B cell (primary cell): ENCODE results near the gene TYK2.

Experiments
- EZH2 ChIP-seq: IDR thresholded peaks from 2 replicates; pipeline ENCODE4 v1.6.1; 2012; ENCODE audit warnings: borderline replicate concordance, low read depth, mild to moderate bottlenecking, moderate library complexity, low read length; ENCODE audit not compliant: insufficient read depth, poor library complexity, severe bottlenecking
- TF ChIP-seq, protein P1 (sequence below): fragments of 200-600 bp; IDR thresholded peaks from one replicate; pipeline ENCODE4 v1.8.0; 2022; ENCODE audit warnings: antibody characterized with exemption, mild to moderate bottlenecking

DNA sequence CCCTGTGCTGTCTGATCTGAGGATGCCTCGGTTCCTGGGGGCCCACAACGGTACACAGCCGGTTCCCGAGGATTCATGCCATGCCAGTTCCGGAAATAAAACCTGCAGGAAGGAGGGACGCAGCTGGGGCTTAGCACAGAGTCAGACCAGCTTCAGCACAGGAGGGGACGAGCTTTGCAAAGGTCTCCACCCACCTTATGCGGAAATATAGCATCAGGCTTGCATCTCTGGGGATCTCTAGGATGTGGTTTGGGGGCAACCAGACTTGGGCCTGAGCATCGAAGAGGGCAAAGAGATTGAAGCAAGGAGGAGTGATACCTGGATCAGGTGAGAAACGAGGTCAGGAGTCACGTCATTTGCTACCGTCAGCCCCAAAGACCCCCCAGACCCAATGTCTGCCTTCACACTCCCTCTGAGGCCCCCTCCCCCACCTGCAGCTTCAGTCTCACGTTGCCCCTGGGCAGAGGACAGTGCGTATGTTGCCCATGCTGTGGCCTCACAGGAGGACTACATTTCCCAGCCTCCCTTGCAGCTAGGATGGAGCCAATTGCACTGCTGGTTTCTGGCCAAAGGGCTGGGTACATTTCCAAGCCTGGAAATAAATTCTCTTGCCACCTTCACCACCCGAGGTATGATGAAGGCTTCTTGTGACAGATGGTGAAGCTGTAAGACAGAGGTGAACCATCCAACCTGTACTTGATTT, 12.1 kb downstream of the TYK2 start:
- TF ChIP-seq, protein P1, sequence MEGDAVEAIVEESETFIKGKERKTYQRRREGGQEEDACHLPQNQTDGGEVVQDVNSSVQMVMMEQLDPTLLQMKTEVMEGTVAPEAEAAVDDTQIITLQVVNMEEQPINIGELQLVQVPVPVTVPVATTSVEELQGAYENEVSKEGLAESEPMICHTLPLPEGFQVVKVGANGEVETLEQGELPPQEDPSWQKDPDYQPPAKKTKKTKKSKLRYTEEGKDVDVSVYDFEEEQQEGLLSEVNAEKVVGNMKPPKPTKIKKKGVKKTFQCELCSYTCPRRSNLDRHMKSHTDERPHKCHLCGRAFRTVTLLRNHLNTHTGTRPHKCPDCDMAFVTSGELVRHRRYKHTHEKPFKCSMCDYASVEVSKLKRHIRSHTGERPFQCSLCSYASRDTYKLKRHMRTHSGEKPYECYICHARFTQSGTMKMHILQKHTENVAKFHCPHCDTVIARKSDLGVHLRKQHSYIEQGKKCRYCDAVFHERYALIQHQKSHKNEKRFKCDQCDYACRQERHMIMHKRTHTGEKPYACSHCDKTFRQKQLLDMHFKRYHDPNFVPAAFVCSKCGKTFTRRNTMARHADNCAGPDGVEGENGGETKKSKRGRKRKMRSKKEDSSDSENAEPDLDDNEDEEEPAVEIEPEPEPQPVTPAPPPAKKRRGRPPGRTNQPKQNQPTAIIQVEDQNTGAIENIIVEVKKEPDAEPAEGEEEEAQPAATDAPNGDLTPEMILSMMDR = no peak
- TF ChIP-seq EZH2 = no peak
